RWPE2 (cell line): ENCODE results near the gene MAN2B2.

Experiments used
- ATAC-seq: fragments of 200-7000 bp; cut with Tn5 transposase; 3 replicates; pipeline ENCODE4 v1.9.1; 2021; ENCODE audit warnings: low read depth
- DNase-seq: peaks from one replicate; pipeline ENCODE4 v3.0.0-alpha.2; 2020; ENCODE audit warnings: low spot score
- H3K27ac ChIP-seq: fragments of 450-650 bp; 2 replicates; pipeline ENCODE4 v1.5.1; 2017; ENCODE audit warnings: mild to moderate bottlenecking; ENCODE audit not compliant: poor library complexity, severe bottlenecking
- H3K27me3 ChIP-seq: fragments of 250-450 bp; sonication (Bioruptor Pico); 2 replicates; pipeline ENCODE4 v1.5.1; 2021; ENCODE audit warnings: mild to moderate bottlenecking, moderate library complexity; ENCODE audit not compliant: insufficient read depth, poor library complexity, severe bottlenecking
- H3K36me3 ChIP-seq: fragments of 250-450 bp; sonication (Bioruptor Pico); 2 replicates; pipeline ENCODE4 v1.5.1; 2020; ENCODE audit warnings: low read depth, mild to moderate bottlenecking, moderate library complexity
- H3K4me1 ChIP-seq: fragments of 250-450 bp; sonication (Bioruptor Pico); 2 replicates; pipeline ENCODE4 v1.5.1; 2021; ENCODE audit warnings: mild to moderate bottlenecking, moderate library complexity; ENCODE audit not compliant: insufficient read depth, poor library complexity, severe bottlenecking
- H3K4me3 ChIP-seq: fragments of 250-450 bp; sonication (Bioruptor Pico); 2 replicates; pipeline ENCODE4 v1.5.1; 2021; ENCODE audit warnings: mild to moderate bottlenecking, moderate library complexity; ENCODE audit not compliant: severe bottlenecking
- H3K9me3 ChIP-seq: fragments of 250-450 bp; sonication (Bioruptor Pico); 2 replicates; pipeline ENCODE4 v1.5.1; 2021; ENCODE audit warnings: mild to moderate bottlenecking, moderate library complexity; ENCODE audit not compliant: severe bottlenecking
- CTCF ChIP-seq: fragments of 450-650 bp; IDR thresholded peaks from one replicate; pipeline ENCODE4 v1.5.1; 2017; ENCODE audit warnings: mild to moderate bottlenecking, moderate library complexity; ENCODE audit not compliant: poor library complexity, severe bottlenecking

Gene MAN2B2

GRCh38 chr4:6556263-6556662 is 18.7 kb upstream of the MAN2B2 start:
- no peaks in the 10 kb centered on the region for H3K36me3 ChIP-seq
- TF ChIP-seq CTCF = no peak
- H3K27me3 ChIP-seq = no peaks in the 10 kb centered on the region
- ATAC-seq (no peak), DNase-seq (no peak)
- peaks cover 3% of the 10 kb centered on the region for H3K9me3 ChIP-seq
- no peak overlapping the region for H3K4me3 ChIP-seq
- no peak overlapping the region for H3K27ac ChIP-seq
- no peaks in the 10 kb centered on the region for H3K4me1 ChIP-seq

GRCh38 chr4:6557185-6557584 is 17.8 kb upstream of the MAN2B2 start:
- no peaks in the 10 kb centered on the region for H3K4me1 ChIP-seq
- no peak overlapping the region for H3K4me3 ChIP-seq
- no peak for TF ChIP-seq CTCF
- no peaks in the 10 kb centered on the region for H3K9me3 ChIP-seq
- no peak overlapping the region for H3K27ac ChIP-seq
- no peak for ATAC-seq
- no peaks in the 10 kb centered on the region for H3K36me3 ChIP-seq
- DNase-seq = no peak
- no peaks in the 10 kb centered on the region for H3K27me3 ChIP-seq

GRCh38 chr4:6557856-6558255 is 17.1 kb upstream of the MAN2B2 start:
- H3K9me3 ChIP-seq = no peaks in the 10 kb centered on the region
- TF ChIP-seq CTCF = no peak
- no peaks in the 10 kb centered on the region for H3K36me3 ChIP-seq
- no peak for DNase-seq
- no peak overlapping the region for H3K4me3 ChIP-seq
- ATAC-seq = no peak
- H3K4me1 ChIP-seq = no peaks in the 10 kb centered on the region
- H3K27ac ChIP-seq = no peak overlapping the region
- peaks cover 3% of the 10 kb centered on the region for H3K27me3 ChIP-seq

GRCh38 chr4:6560416-6561172 is 14.4 kb upstream of the MAN2B2 start:
- no peak overlapping the region for H3K4me3 ChIP-seq
- no peak for DNase-seq
- H3K27ac ChIP-seq = no peak overlapping the region
- ATAC-seq = peak; percentile 53
- no peaks in the 10 kb centered on the region for H3K9me3 ChIP-seq
- TF ChIP-seq CTCF = no peak
- no peaks in the 10 kb centered on the region for H3K4me1 ChIP-seq
- H3K27me3 ChIP-seq = peaks cover 15% of the 10 kb centered on the region
- no peaks in the 10 kb centered on the region for H3K36me3 ChIP-seq

- TF ChIP-seq CTCF = no peak
- Histone ChIP-seq H3K27me3 (peaks cover 15% of the 10 kb centered on the region), H3K27ac (no peak overlapping the region)
Observed at GRCh38 chr4:6561173-6561516, 13.8 kb upstream of the MAN2B2 start.

More at GRCh38 chr4:6561173-6561516, 13.8 kb upstream of the MAN2B2 start:
- Histone ChIP-seq H3K4me3 (no peak overlapping the region), H3K4me1 (no peaks in the 10 kb centered on the region), H3K36me3 (no peaks in the 10 kb centered on the region), H3K9me3 (no peaks in the 10 kb centered on the region)
- ATAC-seq = peak; percentile 18; the same call in 2 of the 3 replicates
- no peak for DNase-seq
